Measurements from ENCODE around the gene ASXL2. TPM values are rescaled to one million over a fixed set of nuclear protein-coding genes. Genes with fewer than 3 reads are reported as not detected.

ASXL2 gene
- total and polyA plus RNA-seq, 2 of the 13 experiments (the other 11 are each of a cell fraction or from before 2014, with no cell fraction given): 12.1 to 19.2 TPM

GRCh38 chr2:25692737-25693445 lies 185.4 kb downstream of the ASXL2 start (continued):
- TF ChIP-seq AHDC1 (CRISPR knock-in tag; IDR thresholded peaks at IDR 0.05; ENCODE audit: borderline replicate concordance) (no peak), ZNF564 (CRISPR knock-in tag; IDR thresholded peaks at IDR 0.05) (no peak), SNAI1 (CRISPR knock-in tag; IDR thresholded peaks at IDR 0.05; ENCODE audit: borderline replicate concordance) (no peak), ZNF639 (CRISPR knock-in tag; conservative IDR thresholded peaks at IDR 0.05) (no peak), GABPA (IDR thresholded peaks at IDR 0.05; ENCODE audit: low read depth, low read length) (no peak), GABPA (CRISPR knock-in tag; IDR thresholded peaks at IDR 0.05; ENCODE audit: low read depth) (no peak), KAT7 (CRISPR knock-in tag; IDR thresholded peaks at IDR 0.05; ENCODE audit: borderline replicate concordance) (no peak), ZNF280D (CRISPR knock-in tag; IDR thresholded peaks at IDR 0.05) (no peak), ZNF33A (CRISPR knock-in tag; IDR thresholded peaks at IDR 0.05; ENCODE audit: borderline replicate concordance) (no peak), CC2D1A (CRISPR knock-in tag; IDR thresholded peaks at IDR 0.05) (no peak), SOX5 (CRISPR knock-in tag; IDR thresholded peaks at IDR 0.05; ENCODE audit: borderline replicate concordance) (peak; percentile 75; the same call in 1 of the 2 replicates), ARID2 (CRISPR knock-in tag; IDR thresholded peaks at IDR 0.05; ENCODE audit: borderline replicate concordance) (no peak), ZNF484 (CRISPR knock-in tag; IDR thresholded peaks at IDR 0.05; ENCODE audit: borderline replicate concordance, low read depth) (no peak), GMEB2 (CRISPR knock-in tag; IDR thresholded peaks at IDR 0.05; ENCODE audit: low read depth) (no peak), ZNF780A (CRISPR knock-in tag; IDR thresholded peaks at IDR 0.05) (no peak), PHF21A (CRISPR knock-in tag; IDR thresholded peaks at IDR 0.05) (no peak)
